ENCODE measurements around the gene PROSER2.

The PROSER2 gene

GRCh38 chr10:11902646-11903045 lies 79.5 kb downstream of the PROSER2 start:
- DNase-seq (ENCODE audit: low read depth), result no peak
- TF ChIP-seq CTCF (IDR thresholded peaks at IDR 0.05; ENCODE audit: low read depth, low read length, missing control alignments), result no peak

GRCh38 chr10:11906714-11907113 lies 83.6 kb downstream of the PROSER2 start:
- no peak for DNase-seq (ENCODE audit: low read depth)
- TF ChIP-seq CTCF (IDR thresholded peaks at IDR 0.05; ENCODE audit: low read depth, low read length, missing control alignments), result no peak
- H3K4me3 ChIP-seq (ENCODE audit: low read depth, low read length), result no peak overlapping the region

More at GRCh38 chr10:11902646-11903045, 79.5 kb downstream of the PROSER2 start:
- H3K4me3 ChIP-seq (ENCODE audit: low read depth, low read length), result no peak overlapping the region

GRCh38 chr10:11907914-11908313 lies 84.8 kb downstream of the PROSER2 start:
- DNase-seq (ENCODE audit: low read depth), result no peak
- no peak overlapping the region for H3K4me3 ChIP-seq (ENCODE audit: low read depth, low read length)
- no peak for TF ChIP-seq CTCF (IDR thresholded peaks at IDR 0.05; ENCODE audit: low read depth, low read length, missing control alignments)

GRCh38 chr10:11908536-11908935 lies 85.4 kb downstream of the PROSER2 start:
- TF ChIP-seq CTCF (IDR thresholded peaks at IDR 0.05; ENCODE audit: low read depth, low read length, missing control alignments), result no peak
- no peak overlapping the region for H3K4me3 ChIP-seq (ENCODE audit: low read depth, low read length)
- DNase-seq (ENCODE audit: low read depth), result no peak

GRCh38 chr10:11908991-11909390 lies 85.8 kb downstream of the PROSER2 start:
- no peak for DNase-seq (ENCODE audit: low read depth)
- no peak for TF ChIP-seq CTCF (IDR thresholded peaks at IDR 0.05; ENCODE audit: low read depth, low read length, missing control alignments)

GRCh38 chr10:11909618-11910017 lies 86.5 kb downstream of the PROSER2 start:
- DNase-seq (ENCODE audit: low read depth), result no peak
- no peak overlapping the region for H3K4me3 ChIP-seq (ENCODE audit: low read depth, low read length)
- TF ChIP-seq CTCF (IDR thresholded peaks at IDR 0.05; ENCODE audit: low read depth, low read length, missing control alignments), result no peak

More at GRCh38 chr10:11908991-11909390, 85.8 kb downstream of the PROSER2 start:
- no peak overlapping the region for H3K4me3 ChIP-seq (ENCODE audit: low read depth, low read length)

GRCh38 chr10:11910102-11910501 lies 86.9 kb downstream of the PROSER2 start:
- DNase-seq (ENCODE audit: low read depth), result no peak
- no peak overlapping the region for H3K4me3 ChIP-seq (ENCODE audit: low read depth, low read length)
- TF ChIP-seq CTCF (IDR thresholded peaks at IDR 0.05; ENCODE audit: low read depth, low read length, missing control alignments), result no peak
